ENCODE results near the gene TMEM217. TPM values are rescaled to one million over a fixed set of nuclear protein-coding genes. Genes with fewer than 3 reads are reported as not detected.
A peak's percentile ranks its signal among the peaks of the same experiment; 100 is the strongest.

Gene TMEM217
- total RNA-seq, 1 donor from 2014 or later = 2.7 TPM

GRCh38 chr6:37260444-37260843, 2.5 kb upstream of the TMEM217 start:
- Mint-ChIP-seq H3K4me3 (no peak overlapping the region), H3K4me1 (peaks cover 38% of the 10 kb centered on the region), H3K27me3 (ENCODE audit: low read depth) (peaks cover 2% of the 10 kb centered on the region), H3K27ac (no peak overlapping the region), H3K9me3 (no peaks in the 10 kb centered on the region), H3K36me3 (no peaks in the 10 kb centered on the region)
- DNase-seq (ENCODE audit: low spot score in 2 of 2, unreplicated experiment in 2 of 2) = no peak
- TF ChIP-seq, protein P1, sequence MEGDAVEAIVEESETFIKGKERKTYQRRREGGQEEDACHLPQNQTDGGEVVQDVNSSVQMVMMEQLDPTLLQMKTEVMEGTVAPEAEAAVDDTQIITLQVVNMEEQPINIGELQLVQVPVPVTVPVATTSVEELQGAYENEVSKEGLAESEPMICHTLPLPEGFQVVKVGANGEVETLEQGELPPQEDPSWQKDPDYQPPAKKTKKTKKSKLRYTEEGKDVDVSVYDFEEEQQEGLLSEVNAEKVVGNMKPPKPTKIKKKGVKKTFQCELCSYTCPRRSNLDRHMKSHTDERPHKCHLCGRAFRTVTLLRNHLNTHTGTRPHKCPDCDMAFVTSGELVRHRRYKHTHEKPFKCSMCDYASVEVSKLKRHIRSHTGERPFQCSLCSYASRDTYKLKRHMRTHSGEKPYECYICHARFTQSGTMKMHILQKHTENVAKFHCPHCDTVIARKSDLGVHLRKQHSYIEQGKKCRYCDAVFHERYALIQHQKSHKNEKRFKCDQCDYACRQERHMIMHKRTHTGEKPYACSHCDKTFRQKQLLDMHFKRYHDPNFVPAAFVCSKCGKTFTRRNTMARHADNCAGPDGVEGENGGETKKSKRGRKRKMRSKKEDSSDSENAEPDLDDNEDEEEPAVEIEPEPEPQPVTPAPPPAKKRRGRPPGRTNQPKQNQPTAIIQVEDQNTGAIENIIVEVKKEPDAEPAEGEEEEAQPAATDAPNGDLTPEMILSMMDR (IDR thresholded peaks at IDR 0.05; ENCODE audit: unreplicated experiment) = no peak

DNA sequence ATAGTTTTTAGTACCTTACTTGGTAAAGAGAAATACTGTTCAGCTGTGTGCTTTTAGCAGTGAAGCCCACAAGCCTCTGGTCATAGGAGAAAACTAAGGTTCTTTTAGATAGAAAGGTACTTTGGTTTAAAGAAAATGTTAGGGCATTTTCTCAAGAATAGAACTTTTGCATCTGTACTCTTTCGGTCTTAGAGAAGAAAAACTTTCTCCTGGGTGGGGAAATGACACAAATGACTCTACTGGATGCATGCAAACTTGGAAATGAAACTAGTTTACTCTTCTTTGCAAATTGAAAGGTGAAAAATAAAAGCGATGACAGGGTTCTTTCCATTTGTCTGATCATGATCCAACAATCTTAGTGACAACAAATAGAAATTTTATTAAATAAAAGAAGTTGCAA, 2.1 kb upstream of the TMEM217 start:
- Mint-ChIP-seq H3K9me3 (no peaks in the 10 kb centered on the region), H3K27ac (no peak overlapping the region), H3K27me3 (ENCODE audit: low read depth) (peaks cover 3% of the 10 kb centered on the region), H3K4me1 (peaks cover 34% of the 10 kb centered on the region), H3K4me3 (no peak overlapping the region), H3K36me3 (no peaks in the 10 kb centered on the region)
- DNase-seq (ENCODE audit: low spot score in 2 of 2, unreplicated experiment in 2 of 2) = no peak
- TF ChIP-seq, protein P1 (IDR thresholded peaks at IDR 0.05; ENCODE audit: unreplicated experiment) = no peak

GRCh38 chr6:37259191-37259590, 1.2 kb upstream of the TMEM217 start:
- DNase-seq (ENCODE audit: low spot score in 2 of 2, unreplicated experiment in 2 of 2) = no peak
- peaks cover 3% of the 10 kb centered on the region for H3K27me3 Mint-ChIP-seq (ENCODE audit: low read depth)
- H3K36me3 Mint-ChIP-seq = no peaks in the 10 kb centered on the region
- no peaks in the 10 kb centered on the region for H3K9me3 Mint-ChIP-seq
- H3K4me1 Mint-ChIP-seq = peaks cover 28% of the 10 kb centered on the region
- H3K4me3 Mint-ChIP-seq = peak overlapping the region; percentile 97
- H3K27ac Mint-ChIP-seq = peak overlapping the region; percentile 48
- TF ChIP-seq, protein P1 (IDR thresholded peaks at IDR 0.05; ENCODE audit: unreplicated experiment) = no peak

GRCh38 chr6:37258405-37259105, 611 bp upstream of the TMEM217 start:
- no peaks in the 10 kb centered on the region for H3K36me3 Mint-ChIP-seq
- peak overlapping the region; percentile 96 for H3K27ac Mint-ChIP-seq
- H3K4me3 Mint-ChIP-seq = peak overlapping the region; percentile 97
- H3K27me3 Mint-ChIP-seq (ENCODE audit: low read depth) = peaks cover 3% of the 10 kb centered on the region
- peaks cover 28% of the 10 kb centered on the region for H3K4me1 Mint-ChIP-seq
- H3K9me3 Mint-ChIP-seq = no peaks in the 10 kb centered on the region
- TF ChIP-seq, protein P1 (IDR thresholded peaks at IDR 0.05; ENCODE audit: unreplicated experiment) = no peak
- no peak for DNase-seq (ENCODE audit: low spot score in 2 of 2, unreplicated experiment in 2 of 2)

- peak overlapping the region; percentile 96 for H3K27ac Mint-ChIP-seq
- peaks cover 23% of the 10 kb centered on the region for H3K4me1 Mint-ChIP-seq
- H3K36me3 Mint-ChIP-seq = no peaks in the 10 kb centered on the region
- peak overlapping the region; percentile 97 for H3K4me3 Mint-ChIP-seq
- H3K9me3 Mint-ChIP-seq = no peaks in the 10 kb centered on the region
- TF ChIP-seq, protein P1 (IDR thresholded peaks at IDR 0.05; ENCODE audit: unreplicated experiment) = no peak
- H3K27me3 Mint-ChIP-seq (ENCODE audit: low read depth) = peaks cover 3% of the 10 kb centered on the region
- DNase-seq (ENCODE audit: low spot score in 2 of 2, unreplicated experiment in 2 of 2) = no peak
Measured at GRCh38 chr6:37257320-37257633, 667 bp downstream of the TMEM217 start.
